ENCODE data around the gene RTN4R. TPM values are rescaled to one million over a fixed set of nuclear protein-coding genes. Genes with fewer than 3 reads are reported as not detected.

Gene RTN4R
- total RNA-seq, 1 donor from 2014 or later: 36.0 TPM

DNA sequence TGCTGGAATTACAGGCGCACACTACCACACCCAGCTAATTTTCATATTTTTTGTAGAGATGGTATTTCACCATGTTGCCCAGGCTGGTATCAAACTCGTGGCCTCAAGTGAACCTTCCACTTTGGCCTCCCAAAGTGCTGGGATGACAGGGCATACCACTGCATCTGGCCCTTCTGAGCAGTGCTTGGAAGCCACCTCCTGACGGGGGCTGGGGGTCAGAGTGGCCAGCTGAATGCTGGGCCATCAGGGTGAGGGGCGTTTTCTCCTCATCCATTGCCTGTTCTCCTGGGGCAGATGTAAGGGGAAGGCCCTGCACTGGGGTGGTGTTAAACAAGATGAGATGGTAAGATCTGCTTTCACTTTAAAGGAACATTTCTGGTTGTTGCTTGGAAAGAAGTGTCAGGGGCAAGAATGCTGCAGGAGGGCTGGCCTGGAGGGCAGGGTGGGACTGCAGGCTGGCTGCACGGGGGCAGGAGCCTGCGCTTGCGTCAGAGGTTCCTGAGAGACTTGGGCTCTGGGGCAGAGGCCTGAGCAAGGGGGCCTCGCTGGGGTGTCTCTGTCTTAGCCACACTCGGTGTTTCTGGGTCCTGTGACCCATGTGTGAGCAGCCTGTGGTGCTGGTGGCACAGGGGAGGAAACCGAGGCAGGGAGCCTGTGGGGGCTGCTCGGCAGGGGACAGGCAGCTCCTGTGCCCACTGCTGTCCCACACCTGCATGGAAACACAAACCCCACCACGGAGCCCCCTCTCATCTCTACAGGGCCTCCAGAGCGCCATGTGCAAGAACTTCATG is 34.5 kb upstream of the RTN4R start:
- no peak for DNase-seq (ENCODE audit: low spot score, unreplicated experiment)
- Mint-ChIP-seq H3K27ac (no peak overlapping the region), H3K27me3 (peaks cover 38% of the 10 kb centered on the region), H3K9me3 (ENCODE audit: low read depth) (no peaks in the 10 kb centered on the region), H3K36me3 (ENCODE audit: insufficient read depth) (no peaks in the 10 kb centered on the region), H3K4me3 (ENCODE audit: low read depth) (no peak overlapping the region), H3K4me1 (ENCODE audit: low read depth) (peaks cover 2% of the 10 kb centered on the region)
- no peak for TF ChIP-seq CTCF (IDR thresholded peaks at IDR 0.05; ENCODE audit: unreplicated experiment)

DNA sequence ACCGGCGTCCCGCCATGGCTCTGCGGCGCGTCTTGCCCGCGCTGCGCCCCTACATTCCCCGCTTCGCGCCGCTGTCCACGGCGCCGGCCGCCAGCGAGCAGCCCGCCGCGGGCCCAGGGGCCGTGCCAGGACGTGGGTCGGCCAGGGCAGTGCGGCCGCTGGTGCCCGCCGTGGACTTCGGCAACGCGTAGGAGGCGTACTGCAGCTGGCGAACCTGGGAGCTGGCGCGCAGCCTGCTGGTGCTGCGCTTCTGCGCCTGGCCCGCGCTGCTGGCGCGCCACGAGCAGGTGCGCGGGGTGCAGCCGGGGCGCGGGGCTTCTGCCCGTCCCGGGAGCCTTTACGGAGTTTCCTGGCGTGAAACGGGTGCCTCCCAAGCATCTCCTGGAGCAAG is 31.6 kb upstream of the RTN4R start:
- Mint-ChIP-seq H3K9me3 (ENCODE audit: low read depth) (no peaks in the 10 kb centered on the region), H3K27ac (no peak overlapping the region), H3K4me1 (ENCODE audit: low read depth) (peaks cover 2% of the 10 kb centered on the region), H3K4me3 (ENCODE audit: low read depth) (no peak overlapping the region), H3K27me3 (peaks cover 60% of the 10 kb centered on the region), H3K36me3 (ENCODE audit: insufficient read depth) (no peaks in the 10 kb centered on the region)
- no peak for DNase-seq (ENCODE audit: low spot score, unreplicated experiment)
- no peak for TF ChIP-seq CTCF (IDR thresholded peaks at IDR 0.05; ENCODE audit: unreplicated experiment)

DNA sequence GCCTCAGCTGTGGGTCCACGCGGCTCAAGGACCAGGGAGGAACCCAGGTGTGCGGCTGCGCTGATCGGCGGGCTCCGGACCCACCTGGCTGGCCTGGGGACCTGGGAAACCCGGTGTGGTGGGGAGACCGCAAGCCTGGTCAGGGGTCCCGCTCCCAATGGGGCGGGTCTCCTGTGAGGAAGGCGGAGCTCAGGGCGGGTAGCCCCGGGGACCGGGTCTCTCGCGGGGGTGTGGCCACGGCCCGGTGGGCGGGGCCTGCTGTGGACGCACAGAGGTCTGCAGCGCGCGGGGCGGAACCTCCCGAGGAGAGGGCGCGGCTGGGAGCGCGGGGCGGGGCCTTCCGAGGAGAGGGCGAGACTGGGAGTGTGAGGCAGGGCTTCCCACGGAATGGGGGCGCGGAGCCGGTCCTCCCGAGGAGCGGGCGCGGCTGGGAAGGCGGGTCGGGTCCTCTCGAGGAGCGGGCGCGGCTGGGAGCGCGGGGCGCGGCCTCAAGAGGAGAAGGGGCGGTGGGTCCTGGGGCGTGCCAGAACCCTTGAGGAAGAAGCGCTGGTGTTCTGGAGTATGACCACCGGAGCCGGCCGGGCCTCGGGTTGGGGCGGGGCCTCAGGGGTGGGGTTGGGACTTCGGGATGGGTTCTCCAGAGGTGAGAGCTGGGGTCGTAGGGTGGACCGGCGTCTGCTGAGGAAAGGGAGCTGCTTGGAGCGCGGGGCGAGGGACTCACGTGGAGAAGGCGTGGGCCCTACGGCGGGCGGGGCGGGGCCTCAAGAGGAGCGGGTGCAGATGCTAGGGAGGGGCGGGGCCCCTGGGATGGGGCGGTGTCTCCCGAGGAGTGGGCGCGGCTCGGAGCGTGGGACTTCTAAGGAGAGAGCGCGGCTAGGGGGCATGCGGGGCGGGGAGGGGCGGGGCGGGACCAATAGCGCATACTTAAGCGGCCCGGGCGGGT is 31.0 kb upstream of the RTN4R start:
- Mint-ChIP-seq H3K4me1 (ENCODE audit: low read depth) (peaks cover 2% of the 10 kb centered on the region), H3K4me3 (ENCODE audit: low read depth) (peak overlapping the region; percentile 64), H3K36me3 (ENCODE audit: insufficient read depth) (no peaks in the 10 kb centered on the region), H3K27ac (no peak overlapping the region), H3K9me3 (ENCODE audit: low read depth) (no peaks in the 10 kb centered on the region), H3K27me3 (peaks cover 59% of the 10 kb centered on the region)
- TF ChIP-seq CTCF (IDR thresholded peaks at IDR 0.05; ENCODE audit: unreplicated experiment): no peak
- DNase-seq (ENCODE audit: low spot score, unreplicated experiment): peak; percentile 83

DNA sequence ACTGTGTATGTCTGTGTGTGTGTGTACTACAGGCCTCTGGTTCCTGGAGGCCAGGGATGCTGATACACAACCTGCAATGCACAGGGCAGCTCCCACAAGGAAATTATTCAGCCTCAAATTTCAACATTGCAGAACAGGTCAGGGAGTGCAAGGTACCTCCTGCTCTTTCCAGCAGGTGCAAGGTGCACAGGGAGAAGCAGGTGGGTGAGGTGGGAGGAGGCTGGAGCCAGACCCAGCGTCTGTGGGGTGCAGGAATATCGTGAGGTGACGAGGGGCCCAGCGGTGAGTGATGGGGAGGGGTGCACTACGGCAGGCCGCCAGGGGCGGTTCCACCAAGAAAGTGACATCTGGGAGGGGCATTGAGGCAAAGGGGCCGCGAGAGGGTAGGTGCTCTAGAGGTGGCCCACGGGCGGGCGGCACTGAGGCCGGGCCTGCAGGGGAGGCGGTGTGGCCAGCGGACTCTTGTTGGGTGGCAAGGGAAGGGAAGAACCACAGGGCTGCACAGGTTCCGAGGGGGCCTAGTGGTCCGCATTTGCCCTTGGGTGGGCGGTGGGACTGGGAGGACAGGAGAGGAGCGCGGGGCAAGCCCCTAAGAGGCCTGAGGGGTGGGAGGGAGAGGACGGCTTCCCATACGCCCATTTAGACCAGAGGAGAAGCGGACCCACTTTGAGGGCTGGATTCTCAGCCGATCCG is 30.1 kb upstream of the RTN4R start:
- Mint-ChIP-seq H3K9me3 (ENCODE audit: low read depth) (no peaks in the 10 kb centered on the region), H3K27ac (no peak overlapping the region), H3K4me1 (ENCODE audit: low read depth) (peaks cover 2% of the 10 kb centered on the region), H3K36me3 (ENCODE audit: insufficient read depth) (no peaks in the 10 kb centered on the region), H3K27me3 (peaks cover 64% of the 10 kb centered on the region), H3K4me3 (ENCODE audit: low read depth) (peak overlapping the region; percentile 64)
- DNase-seq (ENCODE audit: low spot score, unreplicated experiment): no peak
- no peak for TF ChIP-seq CTCF (IDR thresholded peaks at IDR 0.05; ENCODE audit: unreplicated experiment)

Data from progenitor cell of endocrine pancreas (in vitro differentiated cells).